Stimulated activated naive CD4-positive, alpha-beta T cell (primary cell): ENCODE data around the gene ZNF500.

Experiments used
- DNase-seq, 6 experiments: peaks; one replicate each; lab custom pipeline; 2025; lab: John Stamatoyannopoulos, UW

The ZNF500 gene

DNA sequence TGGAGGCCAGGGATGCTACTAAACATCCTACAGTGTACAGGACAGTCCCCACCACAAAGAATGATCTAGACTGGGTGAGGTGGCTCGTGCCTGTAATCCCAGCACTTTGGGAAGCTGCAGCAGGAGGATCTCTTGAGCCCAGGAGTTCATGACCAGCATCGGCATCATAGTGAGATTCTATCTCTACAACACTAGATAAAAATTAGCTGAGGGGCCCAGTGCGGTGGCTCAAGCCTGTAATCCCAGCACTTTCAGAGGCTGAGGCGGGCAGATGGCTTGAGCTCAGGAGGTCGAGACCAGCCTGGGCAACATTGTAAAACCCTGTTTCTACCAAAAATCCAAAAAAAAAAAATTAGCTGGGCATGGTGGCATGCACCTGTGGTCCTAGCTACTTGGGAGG is 5.4 kb upstream of the ZNF500 start:
- DNase-seq, result no peak

GRCh38 chr16:4771646-4772045 is 4.7 kb upstream of the ZNF500 start:
- DNase-seq, result no peak

GRCh38 chr16:4769306-4769638 is 2.3 kb upstream of the ZNF500 start:
- peak in 2 of 6 experiments; percentile 7 to 17 for DNase-seq

GRCh38 chr16:4768549-4769305 is 1.8 kb upstream of the ZNF500 start:
- DNase-seq, result peak; percentile 60 to 83 (median 74)

DNA sequence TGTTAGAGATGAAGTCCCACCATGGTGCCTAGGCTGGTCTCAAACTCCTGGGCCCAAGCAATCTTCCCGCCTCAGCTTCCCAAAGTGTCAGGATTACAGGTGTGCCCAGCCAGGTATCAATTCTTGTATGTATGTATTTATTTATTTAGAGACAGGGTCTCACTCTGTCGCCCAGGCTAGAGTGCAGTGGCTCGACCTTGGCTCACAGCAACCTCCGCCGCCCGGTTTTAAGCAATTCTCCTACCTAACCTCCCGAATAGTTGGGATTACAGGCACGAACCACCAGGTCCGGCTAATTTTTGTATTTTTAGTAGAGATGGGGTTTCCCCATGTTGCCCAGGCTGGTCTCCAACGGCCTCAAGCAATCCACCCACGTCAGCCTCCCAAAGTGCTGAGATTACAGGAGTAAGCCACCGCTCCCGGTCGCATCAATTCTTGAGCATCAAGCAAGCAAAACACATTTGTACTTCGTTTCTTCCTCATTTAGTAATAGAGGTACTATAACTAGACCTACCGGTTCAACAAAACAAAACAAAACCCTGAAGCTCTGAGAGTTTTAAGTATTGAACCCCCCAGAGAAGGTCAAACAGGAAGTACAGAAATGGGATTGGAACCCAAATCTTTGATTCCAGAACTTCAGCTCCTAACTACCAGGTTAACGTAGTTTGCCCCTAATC is 1.0 kb upstream of the ZNF500 start:
- peak in 1 of 6 experiments; percentile 40 for DNase-seq

DNA sequence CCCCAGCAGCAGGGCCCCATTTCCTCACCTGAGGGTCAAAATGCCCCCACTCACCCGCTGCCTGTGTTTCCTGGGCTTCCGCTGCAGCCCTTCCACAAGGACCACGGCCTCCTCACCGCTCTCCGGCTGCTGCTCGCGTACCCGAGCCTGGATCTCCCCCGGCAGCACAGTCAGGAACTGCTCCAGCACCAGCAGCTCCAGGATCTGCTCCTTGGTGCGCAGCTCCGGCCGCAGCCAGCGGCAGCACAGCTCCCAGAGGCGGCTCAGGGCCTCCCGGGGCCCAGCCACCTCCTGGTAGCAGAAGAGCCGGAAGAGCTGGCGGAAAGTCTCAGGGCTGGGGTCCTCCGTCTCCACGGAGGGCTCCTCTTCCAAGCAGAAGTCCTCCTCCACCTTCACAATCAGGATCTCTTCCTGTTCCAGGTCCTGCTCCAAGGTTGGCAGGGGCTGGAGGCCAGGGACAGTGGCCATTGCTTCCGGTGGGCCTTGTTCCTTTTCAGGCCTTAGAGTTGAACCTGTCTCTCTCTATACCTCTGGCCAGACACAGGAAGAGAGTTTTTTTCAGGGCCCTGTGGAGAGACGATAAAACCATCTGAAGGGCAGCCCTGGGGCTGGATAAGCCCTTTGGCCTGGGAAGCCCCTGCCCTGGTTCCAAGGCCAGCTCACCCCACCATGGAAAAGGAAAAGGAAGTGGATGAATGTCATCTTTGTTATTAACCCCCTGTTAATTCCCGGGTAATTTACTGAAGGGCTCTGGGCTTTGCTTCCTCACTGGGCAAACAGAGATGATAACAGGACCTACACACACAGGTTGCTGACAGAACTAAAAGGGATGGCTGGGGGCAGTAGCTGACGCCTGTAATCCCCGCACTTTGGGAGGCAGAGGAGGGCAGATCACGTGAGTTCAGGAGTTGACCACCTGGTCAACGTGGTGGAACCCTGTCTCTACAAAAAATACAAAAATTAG is 1.2 kb downstream of the ZNF500 start:
- DNase-seq, result no peak

DNA sequence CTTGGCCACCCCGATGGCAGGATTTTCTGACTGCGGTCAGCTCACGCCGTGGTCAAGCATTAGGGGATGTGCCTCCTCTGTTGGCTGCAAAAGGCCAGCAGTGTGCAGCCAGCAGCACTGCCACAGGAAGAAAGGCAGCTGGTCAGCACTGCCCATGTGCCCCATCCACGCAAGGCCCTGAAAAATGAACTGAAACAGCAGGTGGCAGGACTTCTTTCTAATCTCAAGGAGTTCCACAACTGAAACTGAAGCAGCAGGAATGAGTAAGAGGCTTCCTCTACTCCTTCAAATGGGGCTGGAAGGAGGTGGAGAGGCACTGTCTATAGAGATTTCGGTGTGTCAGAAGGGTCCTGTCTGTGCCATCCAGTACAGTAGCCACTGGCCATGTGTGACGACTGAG is 3.2 kb downstream of the ZNF500 start:
- DNase-seq, result no peak

- DNase-seq, result no peak
Measured at GRCh38 chr16:4762205-4762604, 4.8 kb downstream of the ZNF500 start.

GRCh38 chr16:4760221-4760910 is 6.6 kb downstream of the ZNF500 start:
- no peak for DNase-seq

- no peak for DNase-seq
Measured at GRCh38 chr16:4755687-4756086, 11.3 kb downstream of the ZNF500 start.

DNA sequence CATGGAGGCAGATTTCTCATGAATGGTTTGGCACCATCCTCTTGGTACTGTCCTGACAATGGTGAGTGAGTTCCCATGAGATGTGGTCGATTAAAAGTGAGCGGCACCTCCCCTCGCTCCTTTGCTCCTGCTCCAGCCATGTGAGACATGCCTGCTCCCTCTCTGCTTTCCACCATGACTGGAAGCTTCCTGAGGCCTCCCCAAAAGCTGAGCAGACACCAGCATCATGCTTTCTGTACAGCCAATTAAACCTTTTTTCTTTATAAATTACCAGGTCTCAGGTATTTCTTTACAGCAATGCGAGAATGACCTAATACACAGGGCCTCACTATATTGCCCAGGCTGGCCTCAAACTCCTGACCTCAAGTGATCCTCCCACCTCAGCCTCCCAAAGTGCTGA is 12.1 kb downstream of the ZNF500 start:
- no peak for DNase-seq

DNA sequence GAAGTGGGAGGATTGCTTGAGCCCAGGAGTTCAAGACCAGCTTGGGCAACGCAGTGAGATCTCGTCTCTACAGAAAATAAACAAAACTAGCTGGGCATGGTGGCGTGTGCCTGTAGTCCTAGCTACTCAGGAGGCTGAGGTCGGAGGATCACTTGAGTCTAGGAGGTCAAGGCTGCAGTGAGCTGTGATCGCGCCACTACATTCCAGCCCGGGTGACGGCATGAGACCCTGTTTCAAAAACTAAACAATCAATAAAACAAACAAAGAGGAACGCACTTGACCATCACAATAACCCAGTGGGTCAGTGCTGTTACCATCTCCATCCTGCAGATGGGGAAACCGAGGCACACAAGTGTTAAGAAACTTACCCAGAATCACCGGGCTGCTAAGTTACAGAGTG is 13.7 kb downstream of the ZNF500 start:
- DNase-seq, result no peak

- no peak for DNase-seq
Measured at GRCh38 chr16:4752351-4753100, 14.4 kb downstream of the ZNF500 start.

- no peak for DNase-seq
Measured at GRCh38 chr16:4750896-4751295, 16.1 kb downstream of the ZNF500 start.

- no peak for DNase-seq
Measured at GRCh38 chr16:4749700-4750257, 17.2 kb downstream of the ZNF500 start.

- DNase-seq, result no peak
Measured at GRCh38 chr16:4748682-4749411, 18.1 kb downstream of the ZNF500 start.

DNA sequence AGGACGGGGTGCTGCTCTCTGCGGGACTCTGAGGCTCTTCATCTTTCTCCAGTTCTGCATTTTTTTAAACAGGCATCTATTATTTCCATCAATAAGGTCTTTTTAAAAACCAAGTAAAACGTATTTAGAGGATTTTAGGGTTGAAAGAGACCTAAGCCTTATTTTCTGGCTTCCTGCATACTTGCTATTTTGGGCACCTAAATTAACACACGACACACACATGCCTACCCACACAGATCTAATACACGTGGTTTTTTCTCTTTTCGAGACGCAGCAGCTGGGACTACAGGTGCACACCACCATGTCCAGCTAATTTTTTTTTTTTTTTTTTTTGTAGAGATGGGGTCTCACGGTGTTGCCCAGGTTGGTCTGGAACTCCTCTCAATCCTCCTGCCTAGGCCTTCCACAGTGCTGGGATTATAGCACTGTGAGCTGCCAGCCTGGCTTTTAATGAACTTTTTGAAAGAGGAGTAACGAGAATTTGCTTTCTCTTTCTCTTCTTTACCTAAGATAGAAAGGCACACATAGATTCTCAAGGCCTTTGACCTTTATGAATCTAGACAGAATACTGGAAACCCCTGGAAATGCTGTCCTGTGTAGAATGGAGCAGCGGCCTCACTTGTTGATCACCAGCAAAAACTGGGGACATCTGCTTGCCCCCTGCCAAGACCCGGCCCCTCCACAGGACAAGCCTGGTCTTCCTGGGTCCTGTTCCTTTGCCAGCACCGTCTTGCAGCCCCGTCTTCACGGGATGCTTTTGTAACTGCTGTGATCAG is 18.9 kb downstream of the ZNF500 start:
- DNase-seq, result peak in 2 of 6 experiments; percentile 30 to 36

GRCh38 chr16:4746991-4747574 is 19.9 kb downstream of the ZNF500 start:
- DNase-seq, result no peak

DNA sequence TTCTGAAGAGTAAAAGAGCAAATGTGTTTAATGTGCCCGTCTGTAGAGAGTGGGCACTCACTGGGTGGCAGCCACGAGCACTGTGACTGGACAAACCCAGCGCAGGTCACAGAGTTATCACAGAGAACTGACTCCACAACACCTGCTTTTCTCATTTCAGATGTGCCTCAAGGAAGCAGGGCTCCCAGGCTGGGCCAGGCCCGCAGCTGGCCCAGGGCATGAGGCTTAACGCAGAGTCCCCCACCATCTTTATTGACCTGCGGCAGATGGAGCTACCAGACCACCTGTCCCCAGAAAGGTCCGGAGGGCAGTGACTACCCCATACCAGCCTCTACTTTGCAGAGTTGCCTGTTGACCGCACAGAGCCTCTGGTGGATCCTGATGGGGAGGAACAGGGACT is 20.7 kb downstream of the ZNF500 start:
- no peak for DNase-seq
